NCI-H2107 treated with DMSO at 0.1 percent for 48 hours (cell line): ENCODE results near the gene KCNG2.

ENCODE experiments used
- DNase-seq: peaks from one replicate; lab custom pipeline; 2025; ENCODE audit not compliant: unreplicated experiment; lab: John Stamatoyannopoulos, UW

The KCNG2 gene

GRCh38 chr18:79766308-79766707, 31.4 kb upstream of the KCNG2 start:
- DNase-seq: peak; percentile 68

- DNase-seq: no peak
These were observed 29.0 kb upstream of the KCNG2 start for GRCh38 chr18:79768745-79769144.

GRCh38 chr18:79769698-79770500, 27.8 kb upstream of the KCNG2 start:
- no peak for DNase-seq

- no peak for DNase-seq
These were observed 27.3 kb upstream of the KCNG2 start for GRCh38 chr18:79770501-79770815.

- DNase-seq: no peak
These were observed 26.9 kb upstream of the KCNG2 start for GRCh38 chr18:79770826-79771225.

- DNase-seq: no peak
These were observed 26.2 kb upstream of the KCNG2 start for GRCh38 chr18:79771446-79772107.

GRCh38 chr18:79772108-79772864, 25.5 kb upstream of the KCNG2 start:
- no peak for DNase-seq

GRCh38 chr18:79772865-79773696, 24.7 kb upstream of the KCNG2 start:
- DNase-seq: no peak

- DNase-seq: no peak
These were observed 23.6 kb upstream of the KCNG2 start for GRCh38 chr18:79774111-79774510.

- DNase-seq: no peak
These were observed 22.1 kb upstream of the KCNG2 start for GRCh38 chr18:79775441-79776221.

- no peak for DNase-seq
These were observed 21.1 kb upstream of the KCNG2 start for GRCh38 chr18:79776674-79777073.

- no peak for DNase-seq
These were observed 19.4 kb upstream of the KCNG2 start for GRCh38 chr18:79778291-79778791.

GRCh38 chr18:79779021-79779699, 18.6 kb upstream of the KCNG2 start:
- no peak for DNase-seq

- DNase-seq: no peak
These were observed 18.0 kb upstream of the KCNG2 start for GRCh38 chr18:79779700-79780190.

- no peak for DNase-seq
These were observed 17.2 kb upstream of the KCNG2 start for GRCh38 chr18:79780547-79780946.

- no peak for DNase-seq
These were observed 16.3 kb upstream of the KCNG2 start for GRCh38 chr18:79781331-79781941.

- peak; percentile 42 for DNase-seq
These were observed 15.0 kb upstream of the KCNG2 start for GRCh38 chr18:79782566-79783308.
